ENCODE data around the gene CCR6.

DNA sequence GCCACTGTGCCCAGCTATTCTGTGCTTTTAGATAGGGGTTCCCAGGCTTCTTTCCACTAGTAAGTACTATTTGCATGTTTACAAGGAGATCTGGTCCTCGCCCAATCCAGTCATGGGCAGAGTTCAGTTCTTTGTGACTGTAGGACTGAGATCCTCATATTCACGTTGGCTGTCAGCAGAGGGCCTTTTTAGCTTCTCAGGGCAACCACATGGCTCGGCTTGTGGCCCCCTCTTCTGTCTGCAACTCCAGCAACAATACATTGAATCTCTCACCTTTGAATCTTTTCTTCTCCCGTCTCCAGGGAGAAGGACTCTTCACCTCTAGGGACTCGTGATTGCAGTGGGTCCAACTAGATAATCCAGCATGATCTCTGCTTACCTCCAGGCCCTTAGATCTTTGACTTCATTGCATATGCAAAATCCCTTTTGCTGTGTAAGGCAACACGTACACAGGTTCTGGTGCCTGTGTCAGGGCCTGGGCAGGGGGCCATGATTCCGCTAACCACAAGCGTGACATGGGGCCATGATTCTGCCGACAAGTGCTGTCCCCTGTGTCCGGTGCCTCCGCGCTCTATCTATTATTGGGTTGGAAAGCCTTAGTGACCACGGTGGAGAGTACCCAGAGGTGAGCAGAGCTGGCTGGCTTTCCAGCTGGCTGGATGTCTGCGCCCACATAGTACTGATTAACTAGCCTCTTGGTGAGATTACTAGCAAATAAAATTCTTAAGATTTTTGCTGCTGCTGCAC, 5.1 kb downstream of the CCR6 start:
- no peak for TF ChIP-seq CTCF (IDR thresholded peaks at IDR 0.05; ENCODE audit: low read depth, low read length)
- no peak for TF ChIP-seq EZH2phosphoT487 (IDR thresholded peaks at IDR 0.05; ENCODE audit: low read depth)
